ENCODE data around the gene VAMP5. TPM values are rescaled to one million over a fixed set of nuclear protein-coding genes. Genes with fewer than 3 reads are reported as not detected.

The VAMP5 gene
- total and polyA plus RNA-seq, 2 of the 8 experiments (the other 6 are each of a cell fraction or from before 2014, with no cell fraction given): 4.7 to 14.2 TPM

DNA sequence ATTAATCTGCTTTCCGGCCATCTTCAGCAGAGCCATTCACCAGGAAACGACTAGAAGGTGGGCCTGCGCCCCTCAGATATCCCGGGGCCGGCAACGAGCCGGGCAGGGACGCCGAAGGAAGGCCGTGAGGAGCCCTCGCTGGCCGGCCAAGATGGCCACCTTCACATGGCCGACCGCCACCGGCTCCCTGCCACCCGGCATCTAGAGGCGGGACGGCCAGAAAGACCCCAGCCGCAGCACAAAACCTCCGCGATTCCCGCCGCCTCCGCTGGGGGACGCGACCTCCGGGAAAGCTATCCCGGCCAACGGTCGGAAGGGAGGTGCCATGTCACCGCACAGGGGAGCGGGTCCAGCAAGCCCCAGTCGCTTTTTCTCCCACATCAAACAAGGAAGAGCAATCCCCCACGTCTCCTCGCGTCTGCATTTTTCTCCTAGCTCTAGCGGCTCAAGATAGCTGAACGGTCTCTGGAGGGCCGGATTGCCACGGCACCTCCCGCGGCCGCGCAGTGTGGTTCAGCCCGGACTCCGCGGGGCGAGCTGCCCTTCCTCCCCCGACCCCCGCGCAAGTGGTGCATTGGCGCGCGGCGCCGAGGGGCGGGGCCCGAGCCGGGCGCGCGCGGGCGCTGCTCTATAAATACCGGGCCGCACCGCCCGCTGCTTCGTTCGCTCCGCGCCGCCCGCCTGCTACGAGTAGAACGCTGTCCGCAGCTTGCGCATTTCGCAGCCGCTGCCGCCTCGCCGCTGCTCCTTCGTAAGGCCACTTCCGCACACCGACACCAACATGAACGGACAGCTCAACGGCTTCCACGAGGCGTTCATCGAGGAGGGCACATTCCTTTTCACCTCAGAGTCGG is 45.5 kb upstream of the VAMP5 start, which contains the start of gene MAT2A (continued):
- peak; percentile 39; the same call in 1 of the 2 replicates for TF ChIP-seq BRCA1 (IDR thresholded peaks at IDR 0.05; ENCODE audit: low read depth, low read length)
- TF ChIP-seq NRF1 (IDR thresholded peaks at IDR 0.05; ENCODE audit: low read depth, low read length): peak; percentile 11; the same call in 1 of the 2 replicates
- 0 out of 2 replicates have a peak, but pooled peaks have one; percentile 47 for TF ChIP-seq FOSL1 (IDR thresholded peaks at IDR 0.05; ENCODE audit: insufficient read depth, low read depth, low read length)
- peak; percentile 54 for TF ChIP-seq ASH2L (IDR thresholded peaks at IDR 0.05; ENCODE audit: low read length)
- peak; percentile 79 for TF ChIP-seq CHD2 (IDR thresholded peaks at IDR 0.05; ENCODE audit: low read length)
- peak; percentile 47 to 63; a peak in 3 of 4 replicates for TF ChIP-seq RAD21 (IDR thresholded peaks at IDR 0.05 in 1 of 2, conservative IDR thresholded peaks at IDR 0.05 in 1 of 2; ENCODE audit: low read depth in 2 of 2, low read length in 2 of 2)
- TF ChIP-seq RBBP5 (IDR thresholded peaks at IDR 0.05; ENCODE audit: borderline replicate concordance, low read depth, low read length): 0 out of 2 replicates have a peak, but pooled peaks have one; percentile 86
- TF ChIP-seq, protein P1, sequence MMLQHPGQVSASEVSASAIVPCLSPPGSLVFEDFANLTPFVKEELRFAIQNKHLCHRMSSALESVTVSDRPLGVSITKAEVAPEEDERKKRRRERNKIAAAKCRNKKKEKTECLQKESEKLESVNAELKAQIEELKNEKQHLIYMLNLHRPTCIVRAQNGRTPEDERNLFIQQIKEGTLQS (IDR thresholded peaks at IDR 0.05; ENCODE audit: insufficient read depth, low read depth, low read length): no peak
- peak; percentile 30 to 85; a peak in 2 of 4 replicates for TF ChIP-seq SIN3A (conservative IDR thresholded peaks at IDR 0.05 in 1 of 2, IDR thresholded peaks at IDR 0.05 in 1 of 2; ENCODE audit: low read depth in 1 of 2, low read length in 2 of 2)
- no peak; the same call in 1 of the 2 replicates for TF ChIP-seq EGR1 (IDR thresholded peaks at IDR 0.05; ENCODE audit: borderline replicate concordance, low read depth, low read length)
- peak; percentile 92 for TF ChIP-seq GTF2F1 (IDR thresholded peaks at IDR 0.05; ENCODE audit: borderline replicate concordance, low read depth, low read length)
- TF ChIP-seq POLR2AphosphoS5 (IDR thresholded peaks at IDR 0.05; ENCODE audit: low read depth, low read length): peak; percentile 99
- TF ChIP-seq SIX5 (IDR thresholded peaks at IDR 0.05; ENCODE audit: low read depth, low read length): peak; percentile 27; the same call in 1 of the 2 replicates
- TF ChIP-seq HDAC6 (IDR thresholded peaks at IDR 0.05; ENCODE audit: low read depth, low read length): no peak
- TF ChIP-seq TCF12 (IDR thresholded peaks at IDR 0.05; ENCODE audit: low read depth, low read length): 0 out of 2 replicates have a peak, but pooled peaks have one; percentile 6
- peak; percentile 96 for TF ChIP-seq TBP (IDR thresholded peaks at IDR 0.05; ENCODE audit: low read depth, low read length)
- TF ChIP-seq RXRA (IDR thresholded peaks at IDR 0.05; ENCODE audit: insufficient read depth, low read depth, low read length): no peak
- TF ChIP-seq TEAD4 (IDR thresholded peaks at IDR 0.05; ENCODE audit: low read depth, low read length): peak; percentile 2; the same call in 1 of the 2 replicates
- TF ChIP-seq SP4 (IDR thresholded peaks at IDR 0.05; ENCODE audit: low read length): no peak
- TF ChIP-seq GABPA (IDR thresholded peaks at IDR 0.05; ENCODE audit: borderline replicate concordance, insufficient read depth, low read length): no peak
- TF ChIP-seq SRF (IDR thresholded peaks at IDR 0.05; ENCODE audit: low read depth, low read length): no peak
- no peak for TF ChIP-seq BCL11A (IDR thresholded peaks at IDR 0.05; ENCODE audit: low read depth in 2 of 2, low read length in 2 of 2)

Measured in H1 (cell line).